Panc1 (cell line): ENCODE measurements around the gene CA12. TPM values are rescaled to one million over a fixed set of nuclear protein-coding genes. Genes with fewer than 3 reads are reported as not detected.

Experiments used
- ATAC-seq: fragments of 200-7000 bp; cut with Tn5 transposase; 2 replicates; pipeline ENCODE4 v1.9.1; 2020; ENCODE audit warnings: mild to moderate bottlenecking, moderate library complexity
- BruUV-seq: library from RNA; stranded (reverse); fragments of 400-500 nt; replicated peaks from 2 replicates; lab custom pipeline; 2021; lab: Mats Ljungman, UMichigan
- CTCF ChIA-PET: fragments of 300-600 bp; sonication (Branson Sonifier 250); formaldehyde crosslinking; loops from one replicate; lab custom pipeline; 2022; ENCODE audit warnings: antibody characterized with exemption; lab: Charles Lee
- POLR2A ChIA-PET: fragments of 300-600 bp; sonication (Branson Sonifier 250); formaldehyde crosslinking; loops from one replicate; lab custom pipeline; 2022; ENCODE audit warnings: antibody characterized with exemption; lab: Charles Lee
- DNase-seq: peaks from one replicate; pipeline ENCODE4 v3.0.0-alpha.2; 2010; ENCODE audit warnings: low read depth, low spot score
- H3K27ac ChIP-seq: 2 replicates; pipeline ENCODE4 v1.5.1; 2011; ENCODE audit warnings: mild to moderate bottlenecking, low read length, inconsistent platforms
- H3K27me3 ChIP-seq: fragments of 200-500 bp; sonication (Bioruptor generic); 2 replicates; pipeline ENCODE4 v1.6.0; 2014; ENCODE audit warnings: low read length, inconsistent platforms; ENCODE audit not compliant: control insufficient read depth, insufficient read depth
- H3K36me3 ChIP-seq: fragments of 200-500 bp; sonication (Bioruptor generic); 2 replicates; pipeline ENCODE4 v1.5.1; 2014; ENCODE audit warnings: inconsistent platforms, mild to moderate bottlenecking, low read length, moderate library complexity; ENCODE audit not compliant: control insufficient read depth, insufficient read depth
- H3K4me1 ChIP-seq: 2 replicates; pipeline ENCODE4 v1.5.1; 2011; ENCODE audit warnings: inconsistent platforms, mild to moderate bottlenecking, low read length, moderate library complexity; ENCODE audit not compliant: control insufficient read depth, insufficient read depth
- H3K4me3 ChIP-seq, 2 experiments: 2 replicates each; pipeline ENCODE4 v1.5.1; 2011 to 2012; ENCODE audit warnings: low read depth in 2 of 2, low read length in 2 of 2, mild to moderate bottlenecking in 2 of 2, inconsistent platforms in 1 of 2, moderate library complexity in 1 of 2
- H3K9me3 ChIP-seq: fragments of 200-500 bp; sonication (Bioruptor generic); 2 replicates; pipeline ENCODE4 v1.5.1; 2014; ENCODE audit warnings: low read depth, mild to moderate bottlenecking, inconsistent platforms, low read length, moderate library complexity; ENCODE audit not compliant: control insufficient read depth, insufficient read depth
- CTCF ChIP-seq: fragments of 450-650 bp; IDR thresholded peaks from 2 replicates; pipeline ENCODE4 v1.5.1; 2017; ENCODE audit warnings: mild to moderate bottlenecking
- POLR2AphosphoS5 ChIP-seq: IDR thresholded peaks from 2 replicates; pipeline ENCODE4 v1.6.1; 2012; ENCODE audit warnings: mild to moderate bottlenecking, low read depth, low read length, moderate library complexity
- REST ChIP-seq, 2 experiments: IDR thresholded peaks; 2 replicates each; pipeline ENCODE4 v1.6.1; 2011 to 2012; ENCODE audit warnings: low read depth in 2 of 2, control low read depth in 1 of 2, low read length in 1 of 2, mild to moderate bottlenecking in 1 of 2, moderate library complexity in 1 of 2; ENCODE audit not compliant: insufficient read depth in 1 of 2
- SIN3A ChIP-seq: IDR thresholded peaks from 2 replicates; pipeline ENCODE4 v1.6.1; 2012; ENCODE audit warnings: low read depth, mild to moderate bottlenecking, low read length, moderate library complexity, borderline replicate concordance; ENCODE audit not compliant: insufficient read depth
- TCF7L2 ChIP-seq: IDR thresholded peaks from 2 replicates; pipeline ENCODE4 v1.6.1; 2011; ENCODE audit warnings: mild to moderate bottlenecking, low read depth, low read length, inconsistent platforms
- in situ Hi-C: cut with HindIII; loops from 2 replicates; pipeline ENCODE4 v1.10.0; 2016; ENCODE audit warnings: low sequenced_read_pairs, low pct_unique_long_range_greater_than_20kb
- intact Hi-C: fragments of 100-400 bp; cut with micrococcal nuclease; formaldehyde crosslinking; loops from one replicate; pipeline ENCODE4 v1.10.0; 2022; ENCODE audit not compliant: unreplicated experiment
- total RNA-seq: library from RNA; stranded (reverse); gene quantifications from one replicate; pipeline ENCODE4 v1.2.1, GENCODE V29; 2021; ENCODE audit not compliant: unreplicated experiment

CA12 gene
- total RNA-seq, 1 experiment from 2014 or later: 0.74 TPM

- no peak for ATAC-seq
- Histone ChIP-seq H3K9me3 (no peaks in the 10 kb centered on the region), H3K4me1 (no peaks in the 10 kb centered on the region), H3K36me3 (no peaks in the 10 kb centered on the region), H3K27me3 (no peaks in the 10 kb centered on the region), H3K27ac (no peak overlapping the region), H3K4me3 (no peak overlapping the region)
- TF ChIP-seq POLR2AphosphoS5: no peak
- no peak for TF ChIP-seq REST (IDR thresholded peaks at IDR 0.05; ENCODE audit: insufficient read depth in 1 of 2, low read depth in 2 of 2, low read length in 1 of 2)
- no peak for TF ChIP-seq TCF7L2
- no peak for TF ChIP-seq SIN3A
- no peak for TF ChIP-seq CTCF
- POLR2A ChIA-PET: no interaction called here
- BruUV-seq: no TSS peak
- CTCF ChIA-PET: no interaction called here
- DNase-seq: no peak
- intact Hi-C loops (no loop called here), in situ Hi-C loops (no loop called here)
Observed at GRCh38 chr15:63370764-63371163, 10.9 kb downstream of the CA12 start.

GRCh38 chr15:63369781-63370180, 11.9 kb downstream of the CA12 start:
- intact Hi-C loops (no loop called here), in situ Hi-C loops (no loop called here)
- no TSS peak for BruUV-seq
- H3K27me3 ChIP-seq: no peaks in the 10 kb centered on the region
- H3K9me3 ChIP-seq: no peaks in the 10 kb centered on the region
- TF ChIP-seq SIN3A (no peak), POLR2AphosphoS5 (no peak), TCF7L2 (no peak), CTCF (no peak), REST (IDR thresholded peaks at IDR 0.05; ENCODE audit: insufficient read depth in 1 of 2, low read depth in 2 of 2, low read length in 1 of 2) (no peak)
- CTCF ChIA-PET: no interaction called here
- POLR2A ChIA-PET: no interaction called here
- no peak for ATAC-seq
- no peak overlapping the region for H3K4me3 ChIP-seq
- no peak overlapping the region for H3K27ac ChIP-seq
- no peaks in the 10 kb centered on the region for H3K4me1 ChIP-seq
- no peak for DNase-seq
- no peaks in the 10 kb centered on the region for H3K36me3 ChIP-seq
